Stimulated activated CD4-positive, alpha-beta T cell treated with anti-CD3 and anti-CD28 coated beads, Interleukin-4, amount 100 ng/mL, for 4 hours (primary cell): ENCODE results near the gene CEPT1.
"Not testable (repeated sequence)": the region's sequence is repeated elsewhere in the genome, so short reads cannot be mapped to it uniquely, and the experiment has no call there.

Experiments used
- DNase-seq, 2 experiments: peaks; one replicate each; pipeline ENCODE4 v3.0.0-alpha.2; 2020

The CEPT1 gene

DNA sequence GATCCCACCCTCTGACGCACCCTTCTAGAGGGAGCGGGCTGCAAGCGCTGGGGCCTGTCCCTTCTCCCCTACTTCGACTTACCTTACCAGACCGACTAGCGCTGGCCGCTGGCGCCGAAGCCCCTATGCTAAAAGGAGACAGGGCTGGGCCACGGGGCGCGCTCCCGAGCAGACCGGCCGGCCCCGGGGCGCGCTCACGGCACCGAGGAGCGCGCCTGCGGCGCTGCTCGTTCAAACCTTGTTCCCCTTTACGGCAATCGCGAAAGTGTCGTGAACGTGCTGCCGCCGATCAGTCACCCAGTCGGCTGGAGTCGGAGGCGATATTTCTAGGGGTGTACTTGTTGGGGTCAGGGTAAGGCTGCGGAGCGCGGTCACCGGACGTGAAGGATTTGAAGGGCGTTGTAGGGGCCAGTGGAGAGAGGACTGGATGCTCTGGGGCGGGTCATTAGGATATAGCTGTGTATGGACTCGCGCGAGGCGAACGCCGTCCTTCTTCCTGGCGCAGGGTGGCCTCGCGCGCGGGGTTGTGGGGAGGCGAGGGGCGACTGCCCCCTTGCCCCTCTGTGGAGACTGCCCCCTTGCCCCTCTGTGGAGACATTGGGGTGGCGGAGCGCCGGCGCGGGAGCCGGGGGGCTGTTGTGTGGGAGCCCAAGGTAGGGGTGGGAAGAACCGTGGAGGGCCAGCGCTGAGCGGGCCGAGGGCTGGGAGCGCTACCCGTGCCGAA is at the start of gene CEPT1, which contains the start of gene DRAM2:
CEPT1 (plus strand) TSS at position 268 of the 724 bp plus-strand sequence. CDS start 7,492 bp downstream, outside the sequence.
DRAM2 (minus strand) TSS at position 138 of the 724 bp plus-strand sequence. CDS start 8,539 bp downstream, outside the sequence.
- peak; percentile 90 to 91 for DNase-seq

DNA sequence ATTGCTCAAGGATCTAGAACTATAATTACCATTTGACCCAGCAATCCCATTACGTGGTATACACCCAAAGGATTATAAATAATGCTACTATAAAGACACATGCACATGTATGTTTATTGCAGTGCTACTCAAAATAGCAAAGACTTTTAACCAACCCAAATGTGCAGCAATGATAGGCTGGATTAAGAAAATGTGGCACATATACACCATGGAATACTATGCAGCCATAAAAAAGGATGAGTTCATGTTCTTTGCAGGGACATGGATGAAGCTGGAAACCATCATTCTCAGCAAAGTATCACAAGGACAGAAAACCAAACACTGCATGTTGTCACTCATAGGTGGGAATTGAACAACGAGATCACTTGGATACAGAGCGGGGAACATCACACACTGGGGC is 44.6 kb upstream of the CEPT1 start:
- not testable (repeated sequence) for DNase-seq

- DNase-seq, result no peak
Observed at GRCh38 chr1:111097356-111098099, 42.5 kb upstream of the CEPT1 start.

DNA sequence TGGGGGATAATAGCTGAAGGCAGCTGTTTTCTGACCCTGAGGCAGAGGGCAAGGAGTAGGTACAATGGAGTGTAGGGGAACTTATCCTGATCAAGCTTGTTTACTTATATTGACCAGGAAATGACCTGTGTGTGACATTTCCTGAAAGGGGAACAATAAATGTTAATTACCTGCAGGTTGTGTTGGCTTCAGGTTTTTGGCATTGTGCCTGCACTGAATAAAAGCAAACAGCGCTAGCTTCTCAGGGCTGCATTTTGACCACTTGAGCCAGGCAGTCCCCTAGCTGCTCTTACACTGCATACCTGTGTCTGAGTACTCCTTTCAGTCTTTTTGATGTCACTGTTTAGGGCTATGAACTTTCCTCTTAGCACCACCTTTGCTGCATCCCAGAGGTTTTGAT is 40.7 kb upstream of the CEPT1 start:
- no peak for DNase-seq

- no peak for DNase-seq
Observed at GRCh38 chr1:111101854-111102642, 38.0 kb upstream of the CEPT1 start.

DNA sequence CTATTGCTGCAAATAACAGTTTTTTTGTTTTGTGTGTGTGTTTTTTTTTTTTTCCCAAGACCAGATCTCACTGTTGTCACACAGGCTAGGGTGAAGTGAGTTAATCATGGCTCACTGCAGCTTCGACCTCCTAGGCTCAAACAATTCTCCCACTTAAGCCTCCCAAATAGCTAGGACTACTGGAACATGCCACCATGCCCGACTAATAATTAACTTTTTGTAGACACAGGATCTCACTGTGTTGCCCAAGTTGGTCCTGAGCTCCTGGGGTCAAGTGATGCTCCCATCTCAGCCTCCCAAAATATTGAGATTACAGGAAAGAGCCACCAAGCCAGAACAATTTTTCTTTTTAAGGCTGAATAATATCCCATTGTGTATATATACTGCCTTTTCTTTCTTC is 35.0 kb upstream of the CEPT1 start:
- DNase-seq, result no peak

DNA sequence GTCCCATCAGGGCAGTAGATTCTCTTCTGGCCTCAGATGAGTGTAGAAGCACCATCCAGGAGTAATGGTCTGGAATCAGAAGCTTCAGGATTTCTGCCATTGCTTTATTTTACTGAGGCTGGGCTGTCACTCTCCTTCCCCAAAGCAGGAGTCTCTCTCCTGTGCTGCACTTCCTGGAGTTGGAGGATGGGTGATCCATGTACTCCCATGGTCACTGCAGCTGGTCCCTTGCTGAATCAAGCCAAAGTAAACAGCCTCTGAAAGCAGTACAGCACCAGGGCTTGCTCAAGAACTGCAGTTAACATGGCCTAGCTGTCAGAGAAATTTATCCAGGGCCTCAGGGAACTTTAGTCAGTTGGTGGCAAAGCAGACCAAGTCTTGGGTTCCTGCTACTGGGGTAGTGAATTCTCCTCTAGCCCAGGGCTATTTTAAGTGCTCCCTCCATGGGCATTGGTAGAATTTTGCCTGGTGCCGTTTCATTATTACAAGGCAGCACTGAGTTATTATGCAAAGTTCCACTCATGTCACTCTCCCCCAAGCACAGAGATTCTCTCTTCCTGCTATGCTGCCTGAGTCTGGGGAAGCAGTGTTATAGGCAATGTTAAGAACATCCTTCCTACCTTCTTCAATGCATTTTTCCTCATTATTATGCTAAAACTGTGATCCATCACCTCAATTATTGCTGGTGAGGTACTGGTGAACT is 29.7 kb upstream of the CEPT1 start:
- DNase-seq, result no peak

DNA sequence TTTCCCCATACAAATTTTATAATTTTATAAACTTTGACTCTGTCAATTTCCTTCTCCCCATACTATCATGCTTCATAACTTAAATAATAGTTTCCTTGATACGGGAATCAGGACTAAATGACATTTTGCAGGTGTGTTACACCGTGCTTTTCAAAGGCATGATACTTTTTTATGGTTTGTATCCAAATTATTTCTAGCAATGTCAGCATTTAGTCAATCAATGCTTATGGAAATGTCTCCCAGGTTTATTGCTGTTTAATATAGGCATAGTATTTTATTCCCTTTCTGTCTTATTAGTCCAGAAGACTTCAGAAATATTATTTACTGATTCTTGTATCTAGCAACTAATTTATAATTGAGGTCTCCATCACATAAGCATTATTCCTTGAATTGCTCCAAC is 23.5 kb upstream of the CEPT1 start:
- DNase-seq, result no peak

DNA sequence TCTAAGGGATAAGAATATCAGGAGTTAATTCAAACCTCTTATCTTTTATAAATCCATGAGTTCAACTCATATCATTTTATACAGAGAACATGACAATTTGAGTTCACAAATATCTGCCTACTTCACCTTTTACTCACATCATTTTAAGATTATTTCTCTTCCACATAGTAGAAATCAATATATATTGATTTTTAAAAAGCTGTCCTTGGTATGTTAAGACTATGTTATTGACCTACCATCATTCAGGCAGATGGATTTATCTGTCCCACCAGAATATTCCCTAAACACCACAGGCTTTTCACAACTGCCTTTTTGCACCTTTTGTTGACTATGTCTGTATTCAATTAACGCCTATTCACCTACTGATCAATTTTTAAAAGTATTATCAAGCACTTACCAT is 13.7 kb upstream of the CEPT1 start:
- DNase-seq, result no peak

DNA sequence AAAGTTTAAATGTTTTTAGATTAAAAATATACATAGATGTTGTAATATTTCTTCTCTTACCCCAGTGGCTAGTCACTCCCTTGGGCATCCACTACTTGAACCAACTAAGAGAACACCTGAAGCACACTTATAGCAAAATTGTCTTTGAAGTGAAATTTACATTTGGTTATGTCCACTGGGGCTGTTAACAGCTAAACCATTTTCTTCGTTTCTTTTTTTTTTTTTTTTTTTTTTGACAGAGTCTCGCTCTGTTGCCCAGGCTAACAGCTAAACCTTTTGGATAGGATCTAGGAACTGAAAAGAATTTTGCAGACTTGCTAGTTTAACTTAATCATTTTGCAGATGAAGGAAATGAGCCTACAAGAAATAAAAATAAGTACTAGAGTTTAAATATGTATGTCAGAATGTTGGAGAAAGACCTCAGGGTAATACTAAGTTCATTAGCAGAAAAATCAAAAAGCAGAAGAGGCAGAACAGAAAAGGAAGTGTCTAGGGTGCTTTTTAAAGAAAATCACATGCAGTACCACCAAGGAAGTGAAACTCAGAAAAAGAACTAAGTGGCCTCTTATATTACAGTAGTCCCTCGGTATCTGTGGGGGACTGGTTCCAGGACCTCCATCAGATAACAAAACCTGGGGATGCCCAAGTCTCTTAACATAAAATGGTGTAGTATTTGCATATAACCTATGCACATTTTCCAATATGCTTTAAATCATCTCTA is 11.9 kb upstream of the CEPT1 start:
- no peak for DNase-seq

DNA sequence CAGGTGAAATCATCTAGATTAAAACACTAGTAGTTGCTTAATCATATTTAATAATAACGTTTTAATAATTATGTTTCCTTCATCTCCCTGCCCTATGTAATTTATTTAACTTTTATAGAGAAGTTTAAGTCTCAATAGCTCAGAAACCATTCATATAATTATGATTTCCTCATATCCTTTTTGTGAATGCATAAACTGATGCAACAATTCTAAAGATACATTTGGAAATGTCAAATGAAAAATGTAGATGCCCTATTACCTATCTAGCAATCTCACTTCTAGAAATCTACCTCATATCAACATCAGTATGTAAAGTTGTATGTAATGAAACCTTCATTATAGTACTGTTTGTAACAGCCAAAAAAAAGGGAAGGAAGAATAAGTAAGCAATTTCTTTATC is 10.6 kb upstream of the CEPT1 start:
- DNase-seq, result no peak

DNA sequence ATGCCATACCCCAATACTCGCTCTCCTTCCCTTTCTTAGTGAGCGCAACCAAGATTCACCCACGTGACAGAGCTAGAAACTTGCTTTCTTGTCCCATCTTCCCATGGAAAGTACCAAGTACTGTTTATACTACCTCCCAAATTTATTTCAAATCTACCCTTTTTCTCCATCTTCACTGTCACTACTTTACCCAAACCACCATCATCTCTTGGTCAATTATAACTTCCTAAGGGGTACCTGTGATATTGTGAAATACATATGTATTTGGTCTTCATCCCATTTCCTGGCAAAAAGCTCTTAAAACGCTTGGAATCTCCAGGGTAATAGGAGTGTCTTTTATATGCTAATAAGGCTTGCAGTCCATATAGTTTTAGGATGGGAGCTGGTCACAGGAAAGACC is 8.3 kb upstream of the CEPT1 start:
- no peak for DNase-seq

DNA sequence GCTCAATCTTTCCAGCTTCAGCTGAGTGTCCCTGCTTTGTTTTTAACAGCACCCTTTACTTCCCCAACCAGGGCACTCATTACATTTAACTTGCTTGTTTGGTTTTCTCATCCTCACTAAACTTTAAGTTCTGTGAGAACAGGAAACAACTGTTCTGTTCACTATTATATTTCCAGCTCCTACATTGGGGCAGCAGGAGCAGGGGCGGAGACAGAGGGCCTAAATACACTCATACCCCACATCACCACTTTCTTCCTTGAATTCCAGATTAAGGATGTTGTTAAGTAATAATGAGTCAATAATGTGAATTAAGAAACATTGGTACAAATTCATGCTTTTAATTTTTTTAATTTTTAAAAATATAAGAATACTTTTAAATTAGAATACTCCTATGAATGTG is 6.2 kb upstream of the CEPT1 start:
- no peak for DNase-seq

DNA sequence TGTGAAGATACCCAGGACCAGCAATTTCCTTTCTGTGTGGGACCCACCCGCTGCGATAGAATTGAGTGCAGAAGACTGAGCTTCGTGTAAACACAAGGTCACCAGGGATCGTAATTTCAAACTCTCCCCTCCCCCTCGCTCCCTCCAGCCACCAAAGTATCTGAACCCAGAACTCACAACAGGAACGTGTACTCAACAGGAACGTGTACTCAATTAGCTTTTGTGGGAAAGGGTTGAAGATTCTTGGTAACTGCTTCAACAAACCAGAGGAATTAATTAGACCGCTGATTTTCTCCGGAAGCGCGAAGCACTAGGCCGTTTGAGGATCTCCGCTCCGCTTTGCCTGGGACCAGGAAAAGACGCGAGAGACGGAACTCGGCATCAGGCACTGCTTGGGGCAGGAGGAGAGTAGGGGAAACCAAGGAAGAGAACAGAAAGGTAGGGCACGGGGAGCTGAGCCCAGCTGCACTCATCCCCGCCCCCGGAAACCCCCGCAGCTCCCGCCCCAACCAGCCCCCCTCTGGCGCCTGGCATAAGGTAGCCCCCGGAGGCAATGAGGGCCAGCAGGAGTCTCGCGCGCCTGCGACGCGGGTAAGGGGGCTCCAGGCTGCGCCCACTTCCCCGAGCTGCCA is 583 bp upstream of the CEPT1 start:
- DNase-seq, result peak; percentile 2 to 4

DNA sequence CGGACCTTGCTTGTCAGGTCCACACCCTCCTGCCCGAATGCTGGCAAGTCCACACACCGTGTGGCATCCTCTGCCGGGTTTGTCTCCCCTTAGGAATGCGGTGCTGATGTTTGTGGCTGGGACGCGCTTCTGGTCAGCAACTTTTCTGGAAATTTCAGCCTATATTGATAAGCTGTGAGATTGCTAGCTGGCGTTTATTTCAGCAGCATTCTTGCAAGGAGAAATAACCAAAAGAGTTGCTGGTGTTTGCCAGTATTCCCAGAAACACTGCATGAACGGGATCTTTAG is 601 bp downstream of the CEPT1 start:
- DNase-seq, result no peak

GRCh38 chr1:111141245-111142220 is 1.5 kb downstream of the CEPT1 start:
- DNase-seq, result no peak

DNA sequence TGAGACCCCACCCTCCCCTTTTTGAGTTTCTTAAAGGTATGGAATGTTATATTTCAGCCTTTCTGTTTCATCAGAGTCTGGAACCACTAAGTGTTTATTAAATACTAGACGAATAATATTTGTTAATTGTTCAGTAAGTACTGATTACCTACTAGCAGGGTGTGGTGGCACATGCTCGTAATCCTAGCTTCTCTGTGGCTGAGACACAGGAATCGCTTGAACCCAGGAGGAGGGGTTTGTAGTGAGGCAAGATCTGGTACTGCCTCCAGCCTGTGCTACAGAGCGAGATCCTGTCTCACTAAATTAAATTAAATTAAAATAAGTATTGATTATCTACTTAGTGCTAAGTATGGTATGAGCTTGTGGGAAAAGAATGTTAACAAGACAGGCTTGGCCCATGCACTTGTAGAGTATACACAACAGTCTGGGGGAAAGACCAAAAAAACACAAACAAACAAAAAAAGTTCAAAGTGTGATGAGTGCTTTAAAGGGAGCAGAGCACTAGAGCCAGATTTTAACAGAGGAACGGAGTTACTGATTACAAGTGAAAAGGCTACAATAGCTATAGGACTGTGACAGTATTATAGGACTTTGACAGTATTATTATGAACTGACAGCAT is 2.4 kb downstream of the CEPT1 start:
- DNase-seq, result no peak

DNA sequence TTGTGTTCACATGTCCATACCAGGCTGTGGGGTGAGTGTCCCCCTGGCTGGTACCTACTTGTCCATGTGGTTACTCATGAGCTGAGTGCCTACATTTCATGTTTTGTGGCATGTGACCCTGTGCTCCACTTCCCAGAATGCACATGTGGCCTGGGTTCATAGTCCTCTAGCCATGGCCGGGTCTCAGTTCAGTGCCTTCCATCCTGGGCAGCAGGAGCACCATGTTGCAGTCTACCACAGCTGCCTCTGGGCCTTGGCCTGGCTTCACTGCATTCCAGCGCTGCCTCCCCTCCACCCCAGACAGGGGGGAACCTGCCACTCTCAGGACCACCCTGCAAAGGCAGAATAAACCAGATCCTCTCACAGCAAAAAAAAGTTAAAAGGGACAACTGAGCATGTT is 5.5 kb downstream of the CEPT1 start:
- DNase-seq, result no peak

DNA sequence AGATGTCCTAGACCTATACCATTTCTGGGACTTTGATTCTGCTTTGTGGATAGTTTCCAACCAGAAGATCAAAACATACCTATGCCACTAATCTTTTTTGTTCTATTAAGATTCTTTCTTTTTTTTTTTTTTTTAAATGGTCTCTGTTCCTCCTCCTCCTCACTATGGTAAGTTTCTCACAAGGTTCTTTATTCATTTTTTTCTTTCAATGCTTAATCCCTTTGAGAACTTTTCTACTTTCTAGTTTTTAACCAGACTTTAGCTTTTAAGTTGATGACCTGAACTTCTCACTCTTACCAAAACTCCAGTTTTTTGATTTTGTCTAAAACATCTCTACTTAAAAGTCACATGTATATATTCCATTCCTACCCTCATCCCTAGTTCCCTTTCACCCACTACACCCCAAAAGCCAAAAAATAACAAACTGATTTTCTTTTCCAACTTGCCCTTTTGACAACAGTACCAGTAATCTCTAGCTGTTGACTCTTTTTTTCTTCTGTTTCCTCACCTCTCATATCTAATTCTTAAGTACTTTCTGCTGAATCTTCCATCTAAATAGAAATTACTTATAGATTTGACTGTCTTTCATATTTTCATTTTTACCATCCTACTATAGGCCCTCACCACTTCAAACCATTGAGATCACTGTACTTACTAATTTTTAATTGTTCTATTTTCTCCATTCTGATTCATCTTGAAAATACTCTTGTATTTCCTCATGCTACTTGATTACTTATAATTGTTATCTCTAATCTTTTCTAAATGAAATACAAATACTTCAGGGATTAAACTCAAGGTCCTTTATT is 6.1 kb downstream of the CEPT1 start:
- no peak for DNase-seq
